IPS DF 4.7 (cell line): ENCODE data around the gene DNAJC18.

Source experiments
- DNase-seq: peaks from one replicate; pipeline ENCODE4 v3.0.0-alpha.2; 2013; ENCODE audit warnings: low spot score; ENCODE audit errors: extremely low read depth

The DNAJC18 gene

DNA sequence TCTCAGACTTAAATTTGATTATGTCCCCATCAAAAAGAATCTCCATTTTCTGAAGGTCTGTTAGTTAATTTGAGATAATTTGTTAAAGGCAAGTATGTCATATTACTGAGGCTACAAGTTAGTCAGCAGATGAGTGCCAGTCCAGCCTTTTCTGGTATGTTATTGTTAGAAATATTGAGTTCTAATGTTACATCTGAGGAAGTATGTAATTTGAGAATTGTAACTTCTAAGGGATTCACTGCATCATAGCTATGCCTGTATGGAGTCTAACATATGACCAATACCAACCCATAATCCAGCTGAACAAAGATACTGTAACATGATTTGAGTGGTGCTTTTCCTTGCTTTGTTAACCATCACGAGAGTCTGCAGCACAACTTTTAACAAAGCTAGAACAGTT, 70.1 kb downstream of the DNAJC18 start:
- DNase-seq: no peak

DNA sequence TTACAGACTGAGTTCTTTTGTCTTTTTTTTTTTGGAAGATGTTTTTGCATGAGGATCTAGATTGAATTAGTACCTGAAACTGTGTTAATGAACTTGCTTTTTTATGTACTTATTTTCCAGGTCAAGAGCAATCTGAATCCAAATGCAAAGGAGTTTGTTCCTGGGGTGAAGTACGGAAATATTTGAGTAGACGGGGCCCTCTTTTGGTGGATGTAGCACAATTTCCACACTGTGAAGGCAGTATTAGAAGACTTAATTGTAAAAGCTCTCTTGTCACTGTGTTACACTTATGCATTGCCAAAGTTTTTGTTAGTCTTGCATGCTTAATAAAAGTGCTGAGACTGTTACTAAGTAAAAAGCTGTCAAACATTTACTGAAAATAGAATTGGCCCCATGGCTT, 70.7 kb downstream of the DNAJC18 start:
- no peak for DNase-seq

GRCh38 chr5:139364466-139364865, 74.9 kb downstream of the DNAJC18 start:
- no peak for DNase-seq

GRCh38 chr5:139363937-139364336, 75.4 kb downstream of the DNAJC18 start:
- DNase-seq: no peak

GRCh38 chr5:139361835-139362429, 77.4 kb downstream of the DNAJC18 start:
- DNase-seq: no peak

- DNase-seq: no peak
Observed at GRCh38 chr5:139360384-139360783, 78.9 kb downstream of the DNAJC18 start.
